GM12872 (cell line): ENCODE data around the gene NUDT22.
A peak's percentile ranks its signal among the peaks of the same experiment; 100 is the strongest.

Experiments
- CTCF ChIP-seq: IDR thresholded peaks from 3 replicates; pipeline ENCODE4 v1.5.1; 2011; ENCODE audit warnings: low read depth, mild to moderate bottlenecking, low read length, moderate library complexity; ENCODE audit not compliant: insufficient read depth

The NUDT22 gene

GRCh38 chr11:64241491-64242374 lies 15.7 kb downstream of the NUDT22 start:
- TF ChIP-seq CTCF, result no peak

GRCh38 chr11:64243236-64243854 lies 17.3 kb downstream of the NUDT22 start:
- TF ChIP-seq CTCF, result no peak

- no peak for TF ChIP-seq CTCF
Observed at GRCh38 chr11:64244107-64244506, 18.0 kb downstream of the NUDT22 start.

GRCh38 chr11:64244966-64245365 lies 18.9 kb downstream of the NUDT22 start:
- no peak for TF ChIP-seq CTCF

GRCh38 chr11:64245401-64245796 lies 19.3 kb downstream of the NUDT22 start:
- no peak for TF ChIP-seq CTCF

- TF ChIP-seq CTCF, result no peak
Observed at GRCh38 chr11:64245797-64246620, 19.9 kb downstream of the NUDT22 start.

GRCh38 chr11:64246871-64247728 lies 21.0 kb downstream of the NUDT22 start, which contains the start of gene PPP1R14B:
Gene PPP1R14B (minus strand): TSS chr11:64246943. CDS start chr11:64246673, 270 bp downstream.
- 0 out of 3 replicates have a peak, but pooled peaks have one; percentile 2 for TF ChIP-seq CTCF
